H9 (cell line): ENCODE measurements around the gene RAB30. TPM values are rescaled to one million over a fixed set of nuclear protein-coding genes. Genes with fewer than 3 reads are reported as not detected.

Experiments
- DNase-seq: peaks from one replicate; pipeline ENCODE4 v3.0.0-alpha.2; 2017
- H2AFZ ChIP-seq: one replicate; pipeline ENCODE4 v1.6.1; 2013; ENCODE audit warnings: mild to moderate bottlenecking, low read length, control low read depth, moderate library complexity
- H2AK5ac ChIP-seq: 2 replicates; pipeline ENCODE4 v1.6.1; 2013; ENCODE audit warnings: low read length, control low read depth, mixed read lengths; ENCODE audit not compliant: insufficient read length
- H2BK120ac ChIP-seq: one replicate; pipeline ENCODE4 v1.6.1; 2013; ENCODE audit warnings: low read depth, mild to moderate bottlenecking, low read length, control low read depth, inconsistent platforms; ENCODE audit not compliant: poor library complexity, severe bottlenecking
- H2BK12ac ChIP-seq: 2 replicates; pipeline ENCODE4 v1.6.1; 2013; ENCODE audit warnings: low read length, control low read depth, mixed read lengths, low read depth; ENCODE audit not compliant: insufficient read length
- H2BK15ac ChIP-seq: 2 replicates; pipeline ENCODE4 v1.6.1; 2013; ENCODE audit warnings: low read depth, low read length, control low read depth
- H2BK20ac ChIP-seq: one replicate; pipeline ENCODE4 v1.6.1; 2013; ENCODE audit warnings: low read depth, mild to moderate bottlenecking, low read length, control low read depth, inconsistent platforms; ENCODE audit not compliant: poor library complexity, severe bottlenecking
- H2BK5ac ChIP-seq: 2 replicates; pipeline ENCODE4 v1.6.1; 2013; ENCODE audit warnings: low read length, control low read depth, mixed read lengths; ENCODE audit not compliant: insufficient read length
- H3K14ac ChIP-seq: 2 replicates; pipeline ENCODE4 v1.6.1; 2013; ENCODE audit warnings: low read length, control low read depth; ENCODE audit not compliant: insufficient read depth
- H3K18ac ChIP-seq: 2 replicates; pipeline ENCODE4 v1.6.1; 2013; ENCODE audit warnings: low read depth, mild to moderate bottlenecking, mixed read lengths, low read length, control low read depth; ENCODE audit not compliant: insufficient read length
- H3K23ac ChIP-seq: 2 replicates; pipeline ENCODE4 v1.6.1; 2013; ENCODE audit warnings: low read length, control low read depth, mixed read lengths, low read depth; ENCODE audit not compliant: insufficient read length
- H3K23me2 ChIP-seq: 2 replicates; pipeline ENCODE4 v1.6.1; 2013; ENCODE audit warnings: low read depth, mild to moderate bottlenecking, mixed read lengths, low read length, control low read depth; ENCODE audit not compliant: insufficient read length, poor library complexity, severe bottlenecking
- H3K27ac ChIP-seq: 2 replicates; pipeline ENCODE4 v1.5.1; 2013; ENCODE audit warnings: low read length, control low read depth, mixed read lengths, low read depth; ENCODE audit not compliant: insufficient read length
- H3K27me3 ChIP-seq: 2 replicates; pipeline ENCODE4 v1.6.1; 2013; ENCODE audit warnings: low read length, control low read depth, inconsistent platforms; ENCODE audit not compliant: insufficient read depth
- H3K4ac ChIP-seq: 2 replicates; pipeline ENCODE4 v1.6.1; 2013; ENCODE audit warnings: low read depth, mild to moderate bottlenecking, control low read depth, inconsistent platforms, low read length, moderate library complexity
- H3K4me1 ChIP-seq: 2 replicates; pipeline ENCODE4 v1.6.1; 2013; ENCODE audit warnings: low read length, control low read depth, inconsistent platforms; ENCODE audit not compliant: insufficient read depth
- H3K4me2 ChIP-seq: 2 replicates; pipeline ENCODE4 v1.6.1; 2013; ENCODE audit warnings: low read length, control low read depth, mixed read lengths; ENCODE audit not compliant: insufficient read length, insufficient read depth
- H3K56ac ChIP-seq: 2 replicates; pipeline ENCODE4 v1.6.1; 2013; ENCODE audit warnings: low read depth, mild to moderate bottlenecking, mixed read lengths, low read length, control low read depth; ENCODE audit not compliant: insufficient read length
- H3K79me1 ChIP-seq: 2 replicates; pipeline ENCODE4 v1.6.1; 2013; ENCODE audit warnings: low read depth, mild to moderate bottlenecking, moderate library complexity, low read length, control low read depth, inconsistent platforms; ENCODE audit not compliant: insufficient read depth, poor library complexity, severe bottlenecking
- H3K79me2 ChIP-seq: 2 replicates; pipeline ENCODE4 v1.6.1; 2013; ENCODE audit warnings: low read length, control low read depth, inconsistent platforms; ENCODE audit not compliant: insufficient read depth
- H3K9ac ChIP-seq: 2 replicates; pipeline ENCODE4 v1.6.1; 2013; ENCODE audit warnings: low read length, control low read depth, mixed read lengths; ENCODE audit not compliant: insufficient read length; ENCODE audit errors: extremely low read depth
- H3K9me3 ChIP-seq: one replicate; pipeline ENCODE4 v1.6.1; 2013; ENCODE audit warnings: low read depth, low read length, inconsistent platforms; ENCODE audit not compliant: control insufficient read depth
- H3T11ph ChIP-seq: one replicate; pipeline ENCODE4 v1.6.1; 2013; ENCODE audit warnings: mild to moderate bottlenecking, low read length, control low read depth, inconsistent platforms
- H4K20me1 ChIP-seq: one replicate; pipeline ENCODE4 v1.6.1; 2013; ENCODE audit not compliant: control insufficient read depth, insufficient read length, insufficient read depth
- H4K5ac ChIP-seq: 2 replicates; pipeline ENCODE4 v1.6.1; 2013; ENCODE audit warnings: low read depth, mild to moderate bottlenecking, mixed read lengths, low read length, control low read depth; ENCODE audit not compliant: insufficient read length
- H4K8ac ChIP-seq: replicated peaks from 2 replicates; pipeline ENCODE4 v1.6.1; 2013; ENCODE audit warnings: low read length, control low read depth, mixed read lengths, low read depth; ENCODE audit not compliant: insufficient read length
- H4K91ac ChIP-seq: 2 replicates; pipeline ENCODE4 v1.6.1; 2013; ENCODE audit warnings: low read depth, mild to moderate bottlenecking, moderate library complexity, mixed read lengths, low read length, control low read depth; ENCODE audit not compliant: insufficient read length
- H3K27ac Mint-ChIP-seq, 3 experiments: 2 replicates in 2 of 3; 3 replicates in 1 of 3; pipeline ENCODE4 v1.8.0; 2020 to 2021; ENCODE audit warnings: mixed read lengths in 3 of 3, mild to moderate bottlenecking in 1 of 3, moderate library complexity in 1 of 3
- H3K27me3 Mint-ChIP-seq: 2 replicates; pipeline ENCODE4 v1.8.0; 2021; ENCODE audit warnings: low read depth, mild to moderate bottlenecking, moderate library complexity, mixed read lengths
- H3K36me3 Mint-ChIP-seq, 3 experiments: 2 replicates in 2 of 3; 3 replicates in 1 of 3; pipeline ENCODE4 v1.8.0; 2020 to 2021; ENCODE audit warnings: low read depth in 3 of 3, mixed read lengths in 3 of 3; ENCODE audit not compliant: insufficient read depth in 1 of 3
- H3K4me1 Mint-ChIP-seq, 2 experiments: 2 replicates each; pipeline ENCODE4 v1.8.0; 2020; ENCODE audit warnings: mixed read lengths in 2 of 2
- H3K4me3 Mint-ChIP-seq, 2 experiments: 2 replicates in 1 of 2; 3 replicates in 1 of 2; pipeline ENCODE4 v1.8.0; 2020 to 2021; ENCODE audit warnings: mild to moderate bottlenecking in 2 of 2, mixed read lengths in 2 of 2, moderate library complexity in 1 of 2
- H3K9me3 Mint-ChIP-seq, 2 experiments: 2 replicates in 1 of 2; 3 replicates in 1 of 2; pipeline ENCODE4 v1.8.0; 2020; ENCODE audit warnings: mild to moderate bottlenecking in 2 of 2, mixed read lengths in 2 of 2, moderate library complexity in 1 of 2
- CTCF ChIP-seq: fragments of 200-600 bp; sonication (generic); conservative IDR thresholded peaks from 3 replicates; pipeline ENCODE4 v1.8.0; 2021; ENCODE audit warnings: antibody characterized with exemption, mild to moderate bottlenecking
- WGBS: extraction: QIAGEN DNeasy Blood & Tissue Kit; methylation state at CpG from one replicate; pipeline ENCODE4 v1.1.7; 2013; ENCODE audit warnings: missing lambda C conversion rate, low lambda C conversion rate, mixed read lengths; ENCODE audit not compliant: insufficient read length; ENCODE audit errors: extremely low coverage; 5-methylcytosine and 5-hydroxymethylcytosine counted together
- total RNA-seq: library from RNA; stranded (reverse); gene quantifications from 2 replicates; pipeline ENCODE4 v1.2.1, GENCODE V29; 2021

Gene RAB30
- total RNA-seq, 1 experiment from 2014 or later: 4.8 TPM

GRCh38 chr11:82996966-82997606 lies 74.6 kb downstream of the RAB30 start:
- no peak for TF ChIP-seq CTCF
- no peak overlapping the region for H3K9ac ChIP-seq
- no peaks in the 10 kb centered on the region for H3K79me2 ChIP-seq
- no peak overlapping the region for H3K18ac ChIP-seq
- no peak overlapping the region for H2BK12ac ChIP-seq
- no peaks in the 10 kb centered on the region for H3K27me3 ChIP-seq
- no peaks in the 10 kb centered on the region; the same call in 1 of the 2 replicates for H3K4me1 ChIP-seq
- H3K23ac ChIP-seq: no peak overlapping the region
- no peaks in the 10 kb centered on the region for H3K9me3 ChIP-seq
- H4K8ac ChIP-seq: no peak overlapping the region
- no peaks in the 10 kb centered on the region for H4K20me1 ChIP-seq
- H3K56ac ChIP-seq: no peak overlapping the region
- H3K9me3 Mint-ChIP-seq: no peaks in the 10 kb centered on the region
- no peak overlapping the region for H2AK5ac ChIP-seq
- H3K27ac ChIP-seq: no peak overlapping the region
- peak overlapping the region in 1 of 3 experiments; percentile 86; a peak in 4 of 7 replicates for H3K27ac Mint-ChIP-seq
- no peak overlapping the region for H2BK15ac ChIP-seq
- DNase-seq: no peak
- H4K5ac ChIP-seq: no peak overlapping the region
- peaks cover 0 to 2% (median 0%) of the 10 kb centered on the region in 3 experiments; a peak in 1 of 7 replicates for H3K36me3 Mint-ChIP-seq
- H4K91ac ChIP-seq: no peak overlapping the region
- no peak overlapping the region for H2AFZ ChIP-seq
- H3K79me1 ChIP-seq: no peaks in the 10 kb centered on the region
- no CpG with 5 or more reads among the region's 14 CpGs for WGBS
- H3K23me2 ChIP-seq: no peaks in the 10 kb centered on the region
- H2BK20ac ChIP-seq: no peak overlapping the region
- H3K27me3 Mint-ChIP-seq: no peaks in the 10 kb centered on the region
- H3K4me2 ChIP-seq: no peak overlapping the region
- no peak overlapping the region for H3K4me3 Mint-ChIP-seq
- H3T11ph ChIP-seq: no peak overlapping the region
- no peak overlapping the region for H2BK5ac ChIP-seq
- H2BK120ac ChIP-seq: no peak overlapping the region
- H3K4ac ChIP-seq: no peak overlapping the region
- H3K14ac ChIP-seq: no peak overlapping the region
- peaks cover 6 to 20% of the 10 kb centered on the region in 2 experiments; a peak in 3 of 4 replicates for H3K4me1 Mint-ChIP-seq
